Hepatic stellate cell (primary cell): ENCODE data around the gene ID2.
A peak's percentile ranks its signal among the peaks of the same experiment; 100 is the strongest.
"Not testable (repeated sequence)": the region's sequence is repeated elsewhere in the genome, so short reads cannot be mapped to it uniquely, and the experiment has no call there.

Experiments used
- DNase-seq: peaks from one replicate; pipeline ENCODE4 v3.0.0; 2011; ENCODE audit warnings: low spot score

Gene ID2

DNA sequence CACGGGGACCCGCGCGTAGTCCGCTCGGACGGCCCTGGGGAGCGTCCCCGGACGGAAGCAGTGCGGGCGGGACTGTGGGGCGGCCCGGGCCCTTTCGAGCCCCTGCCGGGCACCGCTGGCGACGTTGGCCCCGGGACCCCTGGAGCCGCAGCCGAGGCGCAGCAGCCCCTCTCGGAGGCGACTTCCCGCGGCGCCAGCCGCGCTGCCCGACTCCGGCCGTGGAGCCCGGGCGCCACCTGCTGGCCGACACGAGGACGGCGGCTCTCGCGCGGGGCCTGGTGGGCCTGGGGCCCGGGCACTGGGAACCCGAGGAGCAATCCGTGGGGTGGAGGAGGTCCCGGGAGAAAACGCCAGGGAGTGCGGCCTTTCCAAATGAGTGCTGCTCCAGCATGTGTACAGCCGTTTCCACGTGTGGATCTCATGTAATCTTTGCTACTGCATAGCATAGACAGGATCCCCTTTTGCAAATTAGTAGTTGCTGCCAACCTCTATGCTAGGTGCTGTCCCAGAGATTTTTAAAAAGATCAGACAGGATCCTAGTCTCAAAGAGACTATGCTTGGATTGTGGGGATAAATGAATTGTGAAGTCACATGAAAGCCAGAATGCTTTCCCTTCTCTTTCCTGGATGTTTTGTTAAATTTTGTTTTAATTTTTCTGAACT lies 4.0 kb downstream of the ID2 start:
- peak; percentile 71 for DNase-seq

DNA sequence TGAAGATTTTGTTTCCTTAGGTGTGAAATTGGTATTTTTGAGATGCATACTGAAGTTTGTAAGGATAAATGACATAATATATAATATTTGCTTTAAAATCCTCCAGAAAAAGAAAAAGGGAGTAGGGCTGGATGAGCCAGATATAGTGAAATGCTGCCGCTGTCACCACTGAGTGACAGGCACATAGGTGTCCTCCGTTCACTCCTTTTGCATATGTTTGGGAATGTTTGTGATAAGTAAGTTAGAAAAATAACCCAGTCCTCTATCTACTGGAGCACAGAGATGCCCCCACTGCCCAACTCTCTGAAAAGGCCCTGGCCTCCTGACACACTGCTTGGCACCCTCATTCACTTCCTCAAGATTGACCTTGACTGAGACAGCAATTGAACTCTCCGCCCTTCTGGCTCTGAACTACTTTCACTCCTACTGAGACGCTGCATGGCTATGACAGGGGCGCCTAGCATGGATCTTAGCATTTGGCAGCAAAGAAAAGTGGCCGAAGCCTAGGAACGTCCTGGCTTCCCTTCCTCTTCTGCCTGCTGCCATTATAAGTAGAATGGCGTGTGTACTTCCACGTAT lies 10.1 kb downstream of the ID2 start:
- DNase-seq = no peak

DNA sequence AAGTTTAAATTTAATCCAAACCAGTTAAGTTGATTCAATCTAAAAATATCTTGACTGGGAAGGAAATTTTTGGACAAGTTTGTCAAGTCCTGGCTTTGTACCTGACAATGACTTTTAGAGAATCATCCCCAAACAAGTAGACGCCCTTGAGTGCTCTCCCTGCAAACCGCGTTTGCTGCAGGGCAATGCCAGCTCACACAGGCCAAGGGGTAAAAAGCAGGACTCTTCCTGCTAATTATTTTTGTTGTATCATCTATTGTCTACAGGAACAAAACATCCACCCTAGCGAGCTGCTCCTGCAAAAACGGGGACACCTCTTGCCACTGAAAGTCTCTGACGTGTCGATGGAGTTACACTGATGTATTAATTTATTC lies 10.9 kb downstream of the ID2 start:
- no peak for DNase-seq

DNA sequence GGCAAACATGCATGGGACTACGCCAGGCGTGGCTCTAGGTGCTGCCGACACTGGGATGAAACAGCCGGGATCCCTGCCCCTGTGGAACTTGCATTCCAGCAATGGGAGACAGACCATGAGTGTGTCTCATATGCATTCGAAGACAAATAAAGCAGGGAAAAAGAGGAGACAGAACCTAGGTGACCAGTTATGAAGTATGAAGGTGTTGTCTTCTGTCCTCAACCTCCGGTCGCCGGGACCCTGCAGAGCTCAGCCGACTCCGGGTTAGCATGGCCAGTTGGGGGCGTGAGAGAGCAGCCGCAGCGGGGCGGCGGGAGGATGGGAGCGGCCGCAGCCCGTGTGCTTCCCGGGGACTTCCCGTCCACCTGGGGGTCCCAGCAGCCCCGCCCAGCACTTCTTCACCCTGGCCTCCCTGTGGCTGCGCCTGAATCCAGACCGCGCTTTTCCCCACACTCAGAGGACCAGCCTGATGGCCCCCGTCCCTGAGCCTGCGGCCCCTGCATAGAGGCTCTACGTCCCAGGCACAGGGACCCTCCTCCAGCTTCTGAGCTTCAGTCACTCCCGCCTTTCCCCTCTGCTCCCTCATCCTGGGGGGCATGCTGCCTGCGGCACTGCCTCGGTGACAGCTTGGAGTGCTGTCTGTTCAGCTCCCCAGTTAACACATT lies 11.4 kb downstream of the ID2 start:
- DNase-seq = no peak

DNA sequence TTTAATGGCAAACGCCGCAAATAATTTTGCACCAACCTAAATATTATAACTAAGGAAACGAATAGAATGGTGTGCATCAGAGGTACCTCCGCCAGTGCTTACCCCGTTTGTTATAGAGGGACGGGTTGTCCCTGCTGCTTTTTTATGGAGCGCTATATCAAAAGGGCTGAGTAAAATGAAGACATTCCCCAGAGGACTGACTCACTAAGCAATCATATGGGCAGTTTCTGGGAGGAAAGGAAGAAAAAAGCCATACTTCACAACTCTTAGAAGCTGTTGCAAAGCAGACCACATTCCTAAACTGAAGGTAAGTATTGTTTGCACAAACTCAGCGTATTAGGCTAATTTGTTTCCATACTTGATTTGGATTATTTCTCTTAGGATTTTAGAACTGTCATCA lies 12.9 kb downstream of the ID2 start:
- peak; percentile 38 for DNase-seq

DNA sequence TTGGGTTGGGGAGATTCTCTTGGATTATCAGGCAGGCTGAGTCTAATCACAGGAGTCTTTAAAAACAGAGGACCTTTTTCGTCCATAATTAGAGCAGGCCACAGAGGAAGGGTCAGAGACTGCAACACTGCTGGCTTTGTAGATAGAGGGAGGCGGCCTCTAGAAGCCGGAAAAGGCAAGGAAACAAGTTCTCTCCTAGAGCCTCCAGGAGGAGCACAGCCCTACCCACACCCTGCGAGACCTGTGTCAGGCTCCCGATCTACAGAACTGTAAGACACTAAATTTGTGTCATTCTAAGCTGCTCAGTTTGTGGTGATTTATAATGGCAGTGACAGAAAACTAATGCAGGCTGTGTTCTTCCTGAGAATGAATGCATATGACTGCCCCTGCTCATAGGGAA lies 15.3 kb downstream of the ID2 start:
- DNase-seq = no peak

DNA sequence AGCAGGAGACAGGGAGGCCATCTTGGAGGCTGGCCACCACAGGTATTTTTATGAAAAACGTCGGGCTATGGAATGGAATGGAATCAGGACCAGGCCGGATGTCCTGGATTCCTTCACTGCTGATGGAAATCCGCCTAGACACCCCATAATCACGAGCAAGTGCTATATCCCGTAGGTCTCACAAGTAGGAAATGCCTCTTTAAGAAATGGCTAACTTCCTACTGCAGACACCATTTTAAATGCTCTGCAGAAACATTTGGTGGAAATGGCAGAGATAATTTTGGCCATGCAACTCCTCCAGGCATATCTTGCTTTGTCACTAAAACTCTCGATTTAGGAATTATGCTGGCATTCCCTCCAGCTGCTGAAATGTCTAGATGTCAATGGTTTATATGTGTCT lies 18.0 kb downstream of the ID2 start:
- DNase-seq = no peak

DNA sequence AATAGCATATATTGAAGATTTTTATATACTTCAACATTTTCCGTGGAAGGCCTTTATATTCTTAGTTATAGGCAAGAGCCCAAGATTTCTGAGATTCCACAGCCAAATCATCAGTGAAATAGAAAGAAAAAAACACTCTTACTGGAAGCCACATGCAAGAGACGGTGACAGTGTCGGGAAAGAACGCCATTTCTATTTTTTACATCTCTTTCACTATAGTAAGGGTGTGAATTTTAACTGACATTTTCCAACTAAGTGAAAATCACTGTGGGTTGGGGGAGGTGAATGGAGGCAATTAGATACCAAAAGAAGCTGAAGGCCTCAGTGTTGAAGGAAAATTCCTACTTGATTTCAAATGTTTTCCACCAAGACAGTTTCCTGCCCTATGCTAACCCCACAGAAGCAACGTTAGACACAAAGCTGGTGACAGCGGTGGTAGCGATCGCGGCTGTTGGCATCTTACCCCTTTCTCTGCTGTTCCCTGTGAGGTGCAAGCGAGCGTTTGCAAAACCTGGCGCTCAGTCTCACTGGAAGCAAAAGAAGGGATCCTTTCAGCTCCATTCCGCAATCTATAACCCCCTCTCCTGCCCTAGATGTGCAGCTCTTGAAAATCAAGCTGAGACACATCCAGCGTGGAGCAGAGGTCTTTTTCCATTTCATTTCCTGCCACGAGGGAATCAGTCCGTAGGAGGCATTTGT lies 20.0 kb downstream of the ID2 start:
- no peak for DNase-seq

DNA sequence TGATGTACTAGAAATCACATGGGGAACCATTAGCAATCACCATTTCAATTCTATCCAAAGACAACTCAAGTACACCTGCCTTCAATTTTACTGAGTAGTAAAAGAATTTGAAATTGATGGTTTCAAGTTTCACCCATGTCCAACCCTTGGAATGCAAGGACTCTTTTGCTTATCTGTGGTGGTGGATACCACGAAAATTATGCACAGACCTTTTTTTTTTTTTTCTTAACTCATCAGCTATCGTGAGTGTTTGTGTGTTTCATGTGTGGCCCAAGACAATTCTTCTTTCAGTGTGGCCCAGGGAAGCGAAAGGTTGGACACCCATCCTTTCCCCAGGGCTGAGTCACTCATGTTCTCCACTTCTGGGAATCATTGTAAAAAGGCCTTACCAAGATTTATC lies 23.1 kb downstream of the ID2 start:
- no peak for DNase-seq

DNA sequence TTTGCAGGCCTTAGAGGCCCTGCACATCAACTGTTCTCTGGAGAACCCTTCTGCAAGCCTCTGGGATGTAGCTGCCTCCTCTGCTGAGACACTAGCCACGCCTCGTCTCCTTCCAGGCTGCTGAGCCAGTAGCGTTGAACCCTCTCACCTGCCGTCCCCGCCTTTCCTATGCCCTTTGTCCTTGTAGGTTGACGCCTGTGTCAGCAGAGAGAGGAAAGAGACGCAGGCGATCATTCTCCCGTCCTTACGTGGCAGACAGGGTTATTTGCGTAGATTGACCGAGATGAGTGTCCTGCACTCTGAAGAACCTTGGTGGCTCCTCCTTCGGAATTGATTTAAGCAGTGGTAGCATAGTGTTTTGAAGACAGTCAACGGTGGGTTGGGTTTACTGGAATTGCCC lies 27.8 kb downstream of the ID2 start:
- DNase-seq = no peak

DNA sequence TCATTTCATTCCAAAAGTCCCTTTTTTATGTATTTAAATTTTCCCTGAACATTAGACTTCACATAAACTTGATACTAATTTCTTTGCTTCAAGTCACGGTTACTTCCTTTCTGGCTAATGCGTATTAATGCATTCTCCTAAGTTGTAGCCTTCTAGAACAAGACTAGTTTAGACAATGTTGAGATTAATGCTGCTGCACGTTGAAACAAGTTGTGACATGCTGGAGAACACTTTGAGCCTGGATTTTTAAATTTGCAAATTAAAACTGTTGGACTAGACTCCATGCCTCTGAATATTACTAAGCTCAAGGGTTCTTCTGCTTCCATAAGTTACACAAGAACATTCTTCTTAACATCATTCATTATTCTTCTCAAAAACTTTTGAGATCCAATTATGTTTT lies 29.1 kb downstream of the ID2 start:
- DNase-seq = no peak

DNA sequence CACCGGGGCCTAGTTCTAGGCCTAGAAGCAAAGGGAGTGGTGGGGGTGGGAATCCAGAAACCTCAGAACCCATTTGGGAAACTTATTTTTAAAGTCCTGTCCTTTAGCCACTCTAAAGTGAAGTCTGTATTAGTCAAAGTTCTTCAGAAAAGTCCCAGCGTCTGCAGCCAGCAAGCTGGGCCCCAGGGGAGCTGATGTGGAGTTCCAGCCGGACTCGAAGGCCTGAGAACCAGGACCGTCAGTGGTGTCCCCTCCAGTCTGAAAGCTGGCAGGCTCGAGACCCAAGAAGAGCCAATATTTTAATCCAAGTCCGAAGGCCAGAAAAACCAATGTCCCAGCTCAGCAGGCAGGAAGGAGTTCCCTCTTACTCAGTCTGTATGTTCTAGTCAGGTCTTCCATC lies 32.4 kb downstream of the ID2 start:
- DNase-seq = no peak

DNA sequence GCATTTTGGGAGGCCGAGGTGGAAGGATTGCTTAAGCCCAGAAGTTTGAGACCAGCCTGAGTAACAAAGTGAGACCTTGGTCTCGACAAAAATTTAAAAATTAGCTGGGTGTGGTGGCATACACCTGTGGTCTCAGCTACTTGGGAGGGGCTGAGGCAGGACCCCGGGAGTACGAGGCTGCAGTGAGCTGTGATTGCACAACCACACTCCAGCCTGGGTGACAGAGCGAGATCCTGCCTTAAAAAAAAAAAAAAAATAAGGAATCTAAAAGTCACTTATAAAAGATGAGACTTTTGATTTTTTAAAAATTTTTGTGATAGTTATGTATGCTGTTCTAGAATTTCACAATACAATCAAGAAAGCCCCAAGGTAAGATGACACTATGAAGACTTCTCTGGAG lies 33.1 kb downstream of the ID2 start:
- DNase-seq = no peak

DNA sequence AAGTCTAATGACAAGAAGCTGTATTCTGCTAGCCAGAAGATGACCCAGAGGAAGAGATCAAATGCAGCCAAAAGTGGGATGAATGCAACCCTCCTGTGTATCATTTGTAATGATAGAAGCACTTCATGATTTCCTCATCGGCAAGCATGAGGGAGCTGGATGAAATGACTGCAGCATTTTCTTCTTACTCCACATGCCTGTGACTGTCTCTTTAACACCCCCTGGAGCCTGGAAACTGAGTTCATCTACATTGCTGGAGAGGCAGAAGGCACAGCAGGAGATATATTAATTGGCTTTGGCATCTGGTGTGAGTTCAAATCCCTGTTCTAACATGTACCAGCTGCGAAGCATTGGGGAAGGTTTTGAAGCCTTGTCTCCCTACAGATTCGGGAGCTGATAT lies 37.7 kb downstream of the ID2 start:
- no peak for DNase-seq

DNA sequence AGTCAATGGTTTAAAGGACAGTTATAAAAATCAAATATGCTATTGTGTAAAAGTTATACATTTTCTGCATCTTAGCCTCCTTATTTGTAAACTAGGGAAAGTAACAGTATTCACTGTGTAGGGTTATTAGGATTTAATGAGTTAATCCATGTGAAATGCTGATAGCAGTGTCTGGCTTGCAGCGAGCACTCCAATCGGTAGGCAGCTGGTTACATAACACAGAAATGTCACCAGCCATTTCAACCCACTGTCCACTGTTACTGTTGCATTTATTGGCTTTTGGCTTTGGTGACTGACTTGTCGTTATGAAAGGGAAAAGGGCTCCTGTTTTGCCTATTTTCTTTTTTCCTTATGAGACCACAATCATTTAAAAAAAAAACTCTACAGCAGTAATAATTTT lies 38.9 kb downstream of the ID2 start:
- DNase-seq = no peak

DNA sequence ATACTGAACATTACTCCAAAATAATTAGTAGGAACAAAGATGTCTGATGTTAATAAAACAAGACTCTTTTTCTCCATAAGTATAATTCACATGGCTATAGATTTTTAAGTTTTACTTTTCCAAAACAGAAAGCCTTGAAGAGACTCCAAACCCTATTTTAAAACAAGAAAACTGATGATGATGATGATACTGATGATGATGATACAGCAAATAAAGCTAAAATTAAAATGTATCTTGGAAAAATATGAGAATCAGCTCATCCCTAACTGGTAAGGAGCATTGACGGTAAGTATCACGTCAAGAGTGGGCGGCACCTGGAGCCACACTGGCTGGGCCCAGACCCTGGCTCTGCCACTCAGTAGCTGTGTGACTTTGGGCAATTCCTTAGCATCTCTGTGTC lies 39.6 kb downstream of the ID2 start:
- DNase-seq = no peak

DNA sequence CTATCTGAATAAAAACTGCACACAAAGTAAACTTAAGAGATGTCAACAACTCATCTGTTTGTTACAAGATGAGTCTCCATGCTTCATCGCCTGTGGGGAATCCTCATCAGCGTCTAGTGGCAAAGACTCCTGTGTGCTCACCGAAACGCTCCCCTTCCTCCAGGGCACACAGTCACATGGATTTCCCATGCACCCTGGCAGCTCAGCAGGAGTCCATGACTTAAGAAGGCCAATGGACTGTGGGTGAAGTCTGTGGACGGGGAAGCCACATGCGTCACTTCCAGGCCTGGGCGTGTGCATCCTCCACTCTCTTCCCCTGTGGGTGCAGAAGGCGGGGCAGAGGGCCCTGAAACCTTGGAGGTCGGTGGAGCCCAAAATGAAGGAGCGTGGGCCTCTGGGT lies 41.1 kb downstream of the ID2 start:
- DNase-seq = no peak

DNA sequence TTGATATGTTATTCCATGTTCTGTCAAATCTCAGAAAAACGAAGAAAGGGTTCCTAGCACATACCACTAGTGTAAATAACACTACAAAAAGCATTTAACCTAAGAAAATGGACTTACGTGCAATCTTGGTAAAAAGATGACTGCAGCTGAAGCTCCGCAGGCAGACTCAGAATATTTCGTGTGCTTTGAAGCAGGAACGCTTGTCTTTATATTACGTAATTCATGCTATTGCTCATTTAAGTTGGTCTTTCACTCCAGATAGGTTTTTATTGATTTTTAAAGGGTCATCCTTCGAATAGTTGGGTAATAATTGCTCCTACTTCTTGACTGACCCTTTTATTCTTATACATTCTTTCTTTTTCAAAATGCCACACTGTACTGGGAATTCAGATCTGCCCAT lies 44.0 kb downstream of the ID2 start:
- no peak for DNase-seq

DNA sequence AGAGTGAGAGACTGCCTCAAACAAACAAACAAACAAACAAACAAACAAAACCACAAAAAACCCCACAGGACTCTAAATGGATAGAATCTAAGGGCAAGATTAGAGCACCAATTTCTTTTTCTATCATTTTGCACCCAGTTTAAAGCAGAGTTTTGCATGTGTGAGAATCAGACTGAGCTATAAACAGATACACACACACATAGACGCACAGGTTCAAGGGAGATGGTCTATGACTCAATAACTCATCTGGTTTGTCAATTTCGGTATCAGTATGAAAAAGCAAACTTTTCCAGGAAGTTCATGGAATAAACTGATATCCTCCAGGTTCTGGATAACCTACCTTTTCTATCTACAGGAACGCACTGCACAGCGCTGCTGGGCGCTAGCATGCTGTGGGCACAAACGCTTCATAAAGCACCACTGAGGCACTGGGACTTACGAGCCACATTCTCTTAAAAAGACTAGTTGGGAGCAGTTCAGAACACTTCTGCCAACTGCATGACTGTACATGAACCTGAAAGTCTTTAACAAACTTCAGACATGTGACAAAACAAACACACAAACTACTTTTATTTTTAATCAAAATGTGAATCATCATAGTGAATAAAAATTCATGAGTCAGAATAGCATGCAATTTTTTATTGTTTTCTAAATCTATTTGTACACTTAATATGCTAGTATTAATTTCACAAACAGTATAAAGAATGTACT lies 46.6 kb downstream of the ID2 start:
- no peak for DNase-seq

DNA sequence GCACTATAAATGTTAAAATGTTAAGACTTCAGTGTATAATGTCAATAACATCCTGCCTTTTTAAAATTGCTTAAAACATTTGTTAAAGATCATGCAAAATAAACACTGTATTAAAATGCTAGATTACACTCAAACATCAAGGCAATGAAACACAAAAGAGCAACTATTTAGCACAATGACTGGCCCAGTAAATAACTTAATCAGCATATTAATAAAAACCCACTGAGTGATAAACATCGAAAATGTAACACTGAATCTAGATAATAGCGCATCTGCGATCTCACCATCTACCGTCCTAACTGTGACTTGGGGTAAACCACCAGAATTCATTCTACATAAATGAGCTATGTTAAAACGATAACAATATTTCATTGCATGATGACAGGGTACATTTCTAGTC lies 47.2 kb downstream of the ID2 start:
- not testable (repeated sequence) for DNase-seq

DNA sequence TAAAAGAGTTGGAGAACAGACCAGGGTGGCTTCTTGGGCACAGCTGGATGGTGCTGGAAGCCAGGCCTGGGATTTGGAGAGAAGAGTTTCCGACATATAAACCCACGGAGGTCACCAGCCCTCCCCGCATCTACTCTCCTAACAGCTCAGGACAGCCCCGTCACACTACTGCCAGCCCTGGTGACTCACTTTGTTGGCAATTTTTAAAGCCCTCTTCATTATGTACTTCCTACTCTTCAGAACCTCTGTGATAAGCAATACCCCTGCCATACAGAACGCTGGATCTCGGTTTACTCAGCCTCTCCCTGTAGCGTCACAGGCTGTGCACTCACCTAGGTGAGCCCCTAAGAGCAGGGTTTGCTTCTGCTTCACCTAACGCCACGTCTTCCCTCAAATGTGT lies 48.1 kb downstream of the ID2 start:
- DNase-seq = no peak

DNA sequence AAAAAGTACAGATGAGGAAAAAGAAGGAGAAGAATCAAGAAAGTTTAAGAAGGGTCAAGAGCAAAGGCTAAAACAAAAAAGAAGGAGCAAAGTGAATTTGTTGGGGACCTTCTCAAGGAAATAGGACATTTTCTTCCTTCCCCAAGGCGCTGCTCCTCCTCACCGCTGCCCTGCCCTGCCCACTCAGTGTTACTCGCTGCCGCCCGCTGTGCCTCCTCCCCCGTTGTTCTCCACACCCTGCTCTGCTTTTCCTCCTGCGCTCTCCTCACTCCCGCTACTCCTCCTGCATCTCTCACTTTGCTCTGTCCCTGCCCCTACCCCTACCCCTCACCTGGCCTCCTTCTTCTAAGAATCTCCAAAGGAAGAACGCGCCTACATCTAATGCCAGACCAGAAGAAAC lies 50.7 kb downstream of the ID2 start:
- no peak for DNase-seq
